NCI-H187 (cell line): ENCODE data around the gene DHX35.
A peak's percentile ranks its signal among the peaks of the same experiment; 100 is the strongest.

Experiments used
- DNase-seq, 2 experiments: peaks; one replicate each; lab custom pipeline; 2025; lab: John Stamatoyannopoulos, UW

Gene DHX35

GRCh38 chr20:39066471-39067242 lies 104.5 kb downstream of the DHX35 start:
- no peak for DNase-seq

- DNase-seq: no peak
Observed at GRCh38 chr20:39067526-39068216, 105.5 kb downstream of the DHX35 start.

GRCh38 chr20:39069976-39070375 lies 107.8 kb downstream of the DHX35 start:
- no peak for DNase-seq

DNA sequence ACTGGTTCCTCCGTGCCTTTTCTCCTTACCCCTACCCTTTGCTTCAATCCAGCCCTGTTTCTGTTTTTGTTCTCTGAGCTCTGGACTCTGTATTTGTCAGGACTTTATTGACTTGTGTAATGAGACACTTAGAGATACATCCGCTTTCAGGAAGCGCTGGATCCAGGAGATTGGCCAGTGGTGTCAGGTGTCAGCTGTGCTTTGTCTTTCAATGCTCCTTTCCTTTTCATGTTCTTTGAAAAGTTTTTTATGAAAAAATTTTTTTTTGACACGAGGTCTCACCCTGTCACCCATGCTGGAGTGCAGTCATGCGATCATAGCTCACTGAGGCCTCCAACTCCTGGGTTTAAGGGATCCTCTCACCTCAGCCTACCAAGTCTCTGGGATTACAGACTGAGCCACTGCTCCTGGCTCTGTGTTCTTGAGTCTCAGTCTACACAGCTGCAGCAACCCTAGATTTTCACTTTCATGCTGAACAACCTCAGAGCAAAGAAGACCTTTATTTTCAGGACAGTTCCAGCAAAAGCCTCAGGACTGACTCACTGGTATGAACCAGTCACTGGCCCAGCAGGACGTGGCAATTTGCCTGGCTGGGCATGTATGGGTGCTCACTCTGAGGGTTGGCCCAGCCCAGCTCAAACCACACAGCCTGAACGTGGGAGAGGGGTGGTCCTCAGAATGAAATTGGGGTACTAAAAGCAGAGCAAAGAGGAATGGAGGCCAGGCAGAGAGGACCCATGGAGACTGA lies 108.5 kb downstream of the DHX35 start:
- DNase-seq: no peak

GRCh38 chr20:39072132-39072531 lies 110.0 kb downstream of the DHX35 start:
- no peak for DNase-seq

DNA sequence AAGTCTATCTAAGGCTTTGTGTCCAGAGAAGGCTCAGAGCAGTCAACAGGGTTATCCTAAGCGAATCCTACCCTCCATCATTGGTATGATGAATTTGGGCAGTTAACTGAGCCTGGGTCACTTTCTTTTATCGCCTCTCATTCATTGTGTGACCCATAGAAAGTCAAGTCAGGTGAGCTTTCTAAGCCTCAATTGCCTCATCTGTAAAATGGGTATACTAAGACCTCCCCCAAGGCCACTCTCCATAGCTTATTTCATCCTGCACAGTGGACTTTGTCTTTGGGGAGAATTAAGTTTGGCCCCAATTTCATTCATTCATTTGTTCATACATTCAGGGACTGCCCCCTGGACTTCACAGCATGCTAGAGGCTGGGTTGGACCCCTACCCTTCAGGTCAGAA lies 110.5 kb downstream of the DHX35 start:
- no peak for DNase-seq

DNA sequence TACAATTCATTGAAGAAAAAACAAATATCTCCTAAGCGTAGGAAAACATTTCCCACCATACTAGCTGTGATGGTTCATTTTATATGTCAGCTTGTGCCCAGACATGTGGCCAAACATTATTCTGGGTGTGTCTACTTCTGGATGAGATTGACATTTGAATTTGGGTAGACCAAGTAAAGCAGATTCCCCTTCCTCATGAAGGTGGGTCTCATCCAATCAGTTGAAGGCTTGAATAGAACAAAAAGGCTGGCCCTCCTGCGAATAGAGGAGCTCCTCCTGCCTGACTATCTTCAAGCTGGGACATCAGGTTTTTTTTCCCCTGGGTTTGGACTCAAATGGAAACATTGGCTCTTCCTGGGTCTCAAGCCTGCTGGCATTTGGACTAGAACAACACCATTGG lies 113.6 kb downstream of the DHX35 start:
- DNase-seq: no peak

DNA sequence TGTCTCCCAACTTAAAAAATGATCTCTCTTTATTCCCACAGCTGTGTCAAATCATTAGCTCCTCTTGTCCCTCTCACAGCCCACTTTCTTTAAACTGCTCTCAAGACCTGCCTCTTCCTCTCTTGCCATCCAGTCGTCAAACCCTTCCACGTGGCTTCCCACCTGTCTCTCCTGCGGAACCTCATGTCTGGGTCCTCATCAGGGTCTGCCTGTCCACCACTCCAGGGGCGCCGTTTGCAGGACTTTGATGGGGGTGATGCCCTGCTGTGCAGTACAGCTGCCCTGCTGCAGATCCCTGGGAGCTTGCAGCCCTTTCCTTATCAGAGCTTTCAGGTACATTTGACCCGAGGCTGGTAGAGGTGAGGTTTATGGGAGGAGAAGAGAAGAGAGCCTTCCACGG lies 114.8 kb downstream of the DHX35 start:
- DNase-seq: no peak

DNA sequence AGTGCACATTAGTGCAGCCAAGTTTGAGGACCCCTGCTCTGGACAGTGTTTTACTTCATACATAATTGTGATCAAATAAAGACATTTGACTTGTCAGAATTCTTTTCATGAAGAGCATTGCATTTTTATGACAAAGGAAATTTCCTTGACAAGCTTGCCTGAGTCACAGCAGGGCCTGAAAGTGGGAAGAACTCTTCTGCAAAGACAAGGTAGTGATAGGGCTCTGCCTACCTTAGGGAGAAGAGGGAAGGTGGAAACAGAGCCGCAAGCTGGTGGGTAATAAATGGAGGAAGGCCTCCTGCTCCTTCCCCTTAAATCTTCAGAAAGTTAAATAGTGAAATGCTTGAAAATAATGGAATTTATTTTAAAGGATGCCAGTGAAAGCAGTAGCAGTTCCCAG lies 118.2 kb downstream of the DHX35 start:
- DNase-seq: no peak

DNA sequence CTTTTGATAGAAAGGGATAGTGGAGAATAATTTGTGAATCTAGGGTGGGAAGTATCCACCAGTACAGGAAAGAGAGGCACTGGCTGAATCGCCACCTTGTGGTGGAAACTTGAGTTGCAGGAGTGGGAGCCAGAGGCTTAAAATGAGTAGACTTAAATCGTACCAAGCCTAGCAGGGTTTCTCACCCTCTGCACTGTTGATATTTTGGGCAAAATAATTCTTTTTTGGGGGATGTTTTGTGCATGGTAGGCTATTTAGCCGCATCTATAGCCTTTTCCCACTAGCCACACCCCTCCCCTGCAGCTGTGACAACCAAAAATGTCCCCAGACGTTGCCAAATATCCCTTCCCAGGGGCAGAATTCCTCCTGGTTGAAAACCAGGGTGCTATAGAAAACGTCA lies 119.1 kb downstream of the DHX35 start:
- peak; percentile 18 to 52 for DNase-seq

GRCh38 chr20:39082622-39083398 lies 120.7 kb downstream of the DHX35 start:
- DNase-seq: no peak

- no peak for DNase-seq
Observed at GRCh38 chr20:39083761-39084160, 121.6 kb downstream of the DHX35 start.

DNA sequence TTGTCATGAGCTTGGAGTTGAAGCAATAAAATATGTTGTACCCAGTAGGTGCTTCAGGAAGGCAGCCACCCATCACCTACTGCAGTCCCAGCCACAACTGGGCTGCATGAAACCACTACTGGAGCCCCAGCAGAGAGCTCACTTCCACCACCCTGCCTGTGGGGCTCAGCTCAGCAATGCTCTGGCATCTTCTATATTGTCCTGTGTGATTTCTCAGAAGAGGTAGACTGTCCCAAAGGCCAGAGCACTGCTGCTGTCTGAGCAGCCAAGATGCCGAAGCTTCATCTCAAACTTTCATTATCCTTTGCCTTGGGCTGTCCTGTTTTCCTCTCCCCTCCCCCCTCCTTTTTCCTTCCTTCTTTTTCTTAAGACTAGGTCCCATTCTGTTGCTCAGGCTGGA lies 126.9 kb downstream of the DHX35 start:
- no peak for DNase-seq
